ENCODE measurements around the gene PRPH. TPM values are rescaled to one million over a fixed set of nuclear protein-coding genes. Genes with fewer than 3 reads are reported as not detected.

PRPH gene
- total and polyA plus RNA-seq, 2 of the 8 experiments (the other 6 are each of a cell fraction or from before 2014, with no cell fraction given): 0.79 to 1.4 TPM

DNA sequence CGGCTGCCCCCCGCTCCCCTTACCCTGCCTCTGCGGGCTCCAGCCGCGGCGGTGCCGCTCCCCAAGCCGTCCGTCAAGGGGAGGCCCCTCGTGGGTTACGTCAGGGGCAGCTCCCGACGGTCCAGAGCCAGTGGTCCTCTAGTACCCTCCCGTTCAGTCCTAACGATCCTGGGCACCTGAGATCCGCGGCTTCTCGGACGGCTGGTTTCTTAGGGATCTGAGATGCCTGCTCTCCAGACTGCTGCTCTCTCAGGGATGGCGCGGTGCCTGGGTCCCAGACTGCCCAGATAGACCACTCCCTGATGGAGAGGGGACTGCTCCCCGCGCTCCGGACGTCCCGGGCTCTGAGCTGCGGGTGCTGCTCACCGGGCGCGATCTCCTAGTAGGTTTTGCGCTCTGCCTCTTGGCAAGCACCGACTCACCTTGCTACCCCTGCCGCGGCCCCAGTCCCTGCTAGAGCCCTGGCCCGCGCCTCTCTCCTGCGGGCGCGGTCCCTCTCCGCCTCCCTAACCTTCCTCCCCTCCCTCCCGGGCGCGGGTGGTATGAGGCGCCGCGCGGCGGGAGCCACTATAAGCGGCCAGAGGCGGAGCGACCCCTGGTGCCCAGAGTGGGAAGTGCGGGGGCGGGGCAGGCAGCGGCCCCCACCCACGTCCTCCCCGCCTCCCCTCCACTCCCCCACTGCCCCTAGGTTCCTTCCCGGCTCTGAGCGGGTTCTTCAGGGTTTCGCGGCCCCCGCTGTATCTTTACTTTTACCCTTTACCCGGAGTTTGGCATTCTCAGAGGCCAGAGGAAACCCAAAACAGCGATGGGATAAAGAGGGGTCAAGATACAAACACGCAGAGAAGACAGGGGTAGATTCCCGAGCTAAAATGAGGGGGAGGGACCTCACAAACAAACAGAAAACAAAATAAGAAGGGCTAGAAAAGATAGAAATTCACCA is 42.0 kb downstream of the PRPH start, which contains the start of gene C1QL4:
TSS of gene C1QL4 (minus strand) at position 544 of the 940 bp plus-strand sequence. CDS start 711 bp downstream, outside the sequence.
- FAIRE-seq: no peak
- TF ChIP-seq NANOG (IDR thresholded peaks at IDR 0.05; ENCODE audit: insufficient read depth, low read depth, low read length, poor library complexity, severe bottlenecking) (no peak), RFX5 (IDR thresholded peaks at IDR 0.05; ENCODE audit: borderline replicate concordance, low read depth, low read length) (no peak), YY1 (IDR thresholded peaks at IDR 0.05; ENCODE audit: low read depth, low read length) (peak; percentile 5; the same call in 1 of the 2 replicates), RBBP5 (IDR thresholded peaks at IDR 0.05; ENCODE audit: borderline replicate concordance, low read depth, low read length) (0 out of 2 replicates have a peak, but pooled peaks have one; percentile 8), KDM4A (IDR thresholded peaks at IDR 0.05; ENCODE audit: low read depth, low read length, severe bottlenecking) (peak; percentile 81), TAF7 (optimal IDR thresholded peaks at IDR 0.05; ENCODE audit: borderline replicate concordance, low read depth, low read length) (peak; percentile 39), TBP (IDR thresholded peaks at IDR 0.05; ENCODE audit: low read depth, low read length) (peak; percentile 65; the same call in 1 of the 2 replicates), TCF12 (IDR thresholded peaks at IDR 0.05; ENCODE audit: low read depth, low read length) (no peak), CHD2 (IDR thresholded peaks at IDR 0.05; ENCODE audit: low read length) (no peak)
- TF ChIP-seq, protein P1, sequence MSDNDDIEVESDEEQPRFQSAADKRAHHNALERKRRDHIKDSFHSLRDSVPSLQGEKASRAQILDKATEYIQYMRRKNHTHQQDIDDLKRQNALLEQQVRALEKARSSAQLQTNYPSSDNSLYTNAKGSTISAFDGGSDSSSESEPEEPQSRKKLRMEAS (IDR thresholded peaks at IDR 0.05): no peak

More for the DNA sequence above, 42.0 kb downstream of the PRPH start, which contains the start of gene C1QL4:
- Histone ChIP-seq H3K4me1 (replicated peaks in 1 of 4; ENCODE audit: control insufficient read depth in 3 of 4, insufficient read depth in 4 of 4, low read length in 3 of 4) (peaks cover 0 to 44% (median 26%) of the 10 kb centered on the region in 4 experiments; a peak in 6 of 7 replicates), H3K9ac (replicated peaks in 1 of 4; ENCODE audit: extremely low read depth in 1 of 4, low read depth in 3 of 4, low read length in 3 of 4) (no peak within 1 kb of the TSS), H2BK20ac (ENCODE audit: low read length) (no peak within 1 kb of the TSS), H3K23me2 (ENCODE audit: low read depth, low read length) (peaks cover 7% of the 10 kb centered on the region; the same call in 1 of the 2 replicates), H3K27ac (ENCODE audit: low read depth, low read length) (no peak within 1 kb of the TSS), H4K8ac (ENCODE audit: extremely low read depth, insufficient read depth, low read length) (peak within 1 kb of the TSS; percentile 78; the same call in 1 of the 2 replicates), H3K36me3 (ENCODE audit: control insufficient read depth in 2 of 4, insufficient read depth in 4 of 4, low read length in 3 of 4) (peaks cover 0 to 8% (median 0%) of the 10 kb centered on the region in 4 experiments; a peak in 1 of 8 replicates), H4K20me1 (replicated peaks in 1 of 2; ENCODE audit: control insufficient read depth in 1 of 2, insufficient read depth in 2 of 2, low read length in 2 of 2) (peaks cover 3 to 6% of the 10 kb centered on the region in 2 experiments), H3K4me3 (ENCODE audit: extremely low read depth in 1 of 4, insufficient read depth in 2 of 4, low read depth in 3 of 4, low read length in 4 of 4) (peak within 1 kb of the TSS; percentile 10 to 63 (median 34); a peak in 7 of 8 replicates), H3K79me1 (ENCODE audit: low read depth, low read length) (no peaks in the 10 kb centered on the region), H3K9me3 (ENCODE audit: insufficient read depth in 2 of 2, low read depth in 1 of 2, low read length in 1 of 2) (peaks cover 0 to 6% of the 10 kb centered on the region in 2 experiments; a peak in 1 of 4 replicates), H3K79me2 (ENCODE audit: control insufficient read depth in 1 of 2, insufficient read depth in 2 of 2, low read length in 2 of 2) (no peaks in the 10 kb centered on the region), H2BK12ac (ENCODE audit: low read depth, low read length) (no peak within 1 kb of the TSS), H2BK5ac (ENCODE audit: low read depth, low read length) (no peak within 1 kb of the TSS), H3K4me2 (ENCODE audit: insufficient read depth in 1 of 2, low read depth in 2 of 2, low read length in 2 of 2) (peak within 1 kb of the TSS; percentile 12 to 70), H2AK5ac (ENCODE audit: low read depth, low read length) (no peak within 1 kb of the TSS), H3K23ac (ENCODE audit: insufficient read length) (no peak within 1 kb of the TSS), H4K91ac (replicated peaks; ENCODE audit: insufficient read length, low read length) (no peak within 1 kb of the TSS), H4K5ac (ENCODE audit: insufficient read length, low read depth, low read length) (no peak within 1 kb of the TSS), H3K56ac (replicated peaks; ENCODE audit: insufficient read length, low read depth, low read length) (no peak within 1 kb of the TSS), H2BK120ac (replicated peaks; ENCODE audit: low read depth, low read length) (no peak within 1 kb of the TSS), H3K27me3 (replicated peaks in 1 of 4; ENCODE audit: control insufficient read depth in 3 of 4, extremely low read depth in 1 of 4, insufficient read depth in 3 of 4, low read length in 3 of 4) (peaks cover 76 to 100% (median 94%) of the 10 kb centered on the region in 4 experiments), H3K18ac (ENCODE audit: extremely low read depth, low read length) (no peak within 1 kb of the TSS; the same call in 1 of the 2 replicates), H3K4ac (replicated peaks; ENCODE audit: insufficient read length, low read depth, low read length) (no peak within 1 kb of the TSS), H3K14ac (ENCODE audit: insufficient read length) (no peak within 1 kb of the TSS), H2BK15ac (ENCODE audit: low read length) (0 out of 2 replicates have a peak within 1 kb of the TSS, but pooled peaks have one; percentile 77), H2AFZ (ENCODE audit: low read length) (peak within 1 kb of the TSS; percentile 43; the same call in 1 of the 2 replicates)
- peak in 1 of 2 experiments; percentile 99 for DNase-seq (ENCODE audit: low read depth in 1 of 2, low spot score in 2 of 2)
- ChIA-PET POLR2A (ENCODE audit: partially characterized antibody) (interaction anchor here (1.1 to 6.2 kb wide), 5 partner anchors 10 to 43 kb away, joined by 3 to 37 read pairs (median 7); partner anchors contain the start of genes DNAJC22, PRPH and TROAP), CTCF (ENCODE audit: partially characterized antibody) (interaction anchor here (0.9 to 12.7 kb wide), 14 partner anchors 11 to 375 kb away, joined by 3 to 276 read pairs (median 4); partner anchors contain the start of genes DNAJC22, PRPH and SPATS2)
- 5% methylated on average over 41 of the region's 65 CpGs; no CpG with 5 or more reads in 1 of the 2 experiments for WGBS, 2 experiments (ENCODE audit: extremely low coverage in 1 of 2, insufficient coverage in 1 of 2, insufficient read length in 1 of 2, insufficient replicate concordance in 2 of 2, low coverage in 1 of 2, low lambda C conversion rate in 2 of 2, missing lambda C conversion rate in 1 of 2)

All from H1 (cell line).